Fibroblast of lung (primary cell): Measurements from ENCODE around the gene CLCN7. TPM values are rescaled to one million over a fixed set of nuclear protein-coding genes. Genes with fewer than 3 reads are reported as not detected.

ENCODE experiments used
- DNase-seq, 2 donors: peaks; one replicate each; pipeline versions ENCODE4 v3.0.0 to v3.0.0-alpha.2; 2010; ENCODE audit warnings: low read depth in 2 of 2
- H2AFZ ChIP-seq: 2 replicates; pipeline ENCODE4 v1.5.1; 2012; ENCODE audit warnings: low read length, control low read depth, inconsistent platforms
- H3K27ac ChIP-seq: 2 replicates; pipeline ENCODE4 v1.5.1; 2011; ENCODE audit warnings: low read length, control low read depth; ENCODE audit not compliant: insufficient read depth
- H3K27me3 ChIP-seq: 2 replicates; pipeline ENCODE4 v1.5.1; 2011; ENCODE audit warnings: mild to moderate bottlenecking, low read length; ENCODE audit not compliant: control insufficient read depth, insufficient read depth
- H3K36me3 ChIP-seq: 2 replicates; pipeline ENCODE4 v1.5.1; 2011; ENCODE audit warnings: low read length; ENCODE audit not compliant: control insufficient read depth, insufficient read depth
- H3K4me1 ChIP-seq: 2 replicates; pipeline ENCODE4 v1.5.1; 2011; ENCODE audit warnings: low read length; ENCODE audit not compliant: control insufficient read depth, insufficient read depth; ENCODE audit errors: extremely low read depth
- H3K4me2 ChIP-seq: 2 replicates; pipeline ENCODE4 v1.5.1; 2011; ENCODE audit warnings: low read length, control low read depth; ENCODE audit not compliant: insufficient read depth; ENCODE audit errors: extremely low read depth
- H3K4me3 ChIP-seq, 4 experiments: fragments of 200-600 bp in 1 of 4; sonication (generic) in 1 of 4; replicated peaks in 1 of 4; 2 replicates each; pipeline ENCODE4 v1.5.1; 2011 to 2016; ENCODE audit warnings: low read length in 4 of 4, low read depth in 3 of 4, mild to moderate bottlenecking in 3 of 4, control low read depth in 2 of 4, inconsistent platforms in 1 of 4, mixed read lengths in 1 of 4; ENCODE audit not compliant: insufficient read depth in 1 of 4; ENCODE audit errors: control extremely low read depth in 1 of 4
- H3K79me2 ChIP-seq: 2 replicates; pipeline ENCODE4 v1.5.1; 2012; ENCODE audit warnings: mild to moderate bottlenecking, low read length, inconsistent platforms; ENCODE audit not compliant: control insufficient read depth, insufficient read depth
- H3K9ac ChIP-seq: 2 replicates; pipeline ENCODE4 v1.5.1; 2011; ENCODE audit warnings: mild to moderate bottlenecking, low read length, control low read depth; ENCODE audit not compliant: insufficient read depth
- H3K9me3 ChIP-seq: 2 replicates; pipeline ENCODE4 v1.5.1; 2012; ENCODE audit warnings: low read depth, low read length; ENCODE audit not compliant: control insufficient read depth, insufficient read depth
- H4K20me1 ChIP-seq: 2 replicates; pipeline ENCODE4 v1.5.1; 2011; ENCODE audit warnings: low read length; ENCODE audit not compliant: control insufficient read depth, insufficient read depth; ENCODE audit errors: extremely low read depth
- CTCF ChIP-seq, 2 donors: IDR thresholded peaks in 1 of 2; conservative IDR thresholded peaks in 1 of 2; 1 replicate in 1 of 2; 2 replicates in 1 of 2; pipeline ENCODE4 v1.5.1; 2011 to 2012; ENCODE audit warnings: low read length in 2 of 2, control low read depth in 1 of 2, inconsistent platforms in 1 of 2, low read depth in 1 of 2, mild to moderate bottlenecking in 1 of 2
- EZH2 ChIP-seq: IDR thresholded peaks from 2 replicates; pipeline ENCODE4 v1.5.1; 2012; ENCODE audit warnings: low read length, control low read depth, mild to moderate bottlenecking; ENCODE audit errors: missing control alignments
- polyA plus RNA-seq, 2 donors: library from polyadenylated mRNA; depleted of rRNA in 1 of 2; stranded (reverse) in 1 of 2; unstranded in 1 of 2; fragments of >200 nt; gene quantifications; 2 replicates each; pipeline ENCODE4 v1.2.1, GENCODE V29; 2011 to 2012; ENCODE audit warnings: missing spikeins in 1 of 2
- total RNA-seq: library from RNA; depleted of rRNA; stranded (reverse); fragments of >200 nt; gene quantifications from 2 replicates; pipeline ENCODE4 v1.2.1, GENCODE V29; 2014

CLCN7 gene
- total and polyA plus RNA-seq, 2 donors (not counting 1 experiment from before 2014, with no cell fraction given): 25.0 to 83.4 TPM

DNA sequence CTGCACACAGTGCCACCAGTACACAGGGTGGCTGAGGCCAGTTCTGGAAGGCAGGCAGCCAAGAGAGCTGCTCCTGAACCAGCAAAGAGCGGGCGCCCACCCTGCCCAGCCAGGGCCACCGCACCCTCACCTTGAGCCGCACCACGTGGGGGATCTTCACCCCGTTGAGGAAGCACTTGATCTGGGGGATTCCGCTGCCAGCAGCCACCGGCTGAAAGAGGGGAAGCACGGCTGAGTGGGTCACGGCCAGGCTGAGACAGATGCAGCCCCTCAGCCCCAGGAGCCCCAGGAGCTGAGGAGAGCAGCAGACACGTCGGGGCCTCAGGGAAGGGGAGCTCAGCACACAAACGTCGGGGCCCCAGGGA, 15.9 kb downstream of the CLCN7 start:
- Histone ChIP-seq H3K79me2 (no peaks in the 10 kb centered on the region), H2AFZ (no peak overlapping the region), H4K20me1 (no peaks in the 10 kb centered on the region), H3K4me3 (no peak overlapping the region), H3K9ac (no peak overlapping the region), H3K4me1 (no peaks in the 10 kb centered on the region), H3K36me3 (peaks cover 15% of the 10 kb centered on the region), H3K27me3 (no peaks in the 10 kb centered on the region), H3K27ac (no peak overlapping the region), H3K9me3 (no peaks in the 10 kb centered on the region), H3K4me2 (no peak overlapping the region)
- no peak for DNase-seq
- TF ChIP-seq EZH2 (no peak), CTCF (conservative IDR thresholded peaks at IDR 0.05 in 1 of 2, IDR thresholded peaks at IDR 0.05 in 1 of 2; ENCODE audit: low read depth in 1 of 2, low read length in 2 of 2) (no peak)

GRCh38 chr16:1458336-1458976, 16.4 kb downstream of the CLCN7 start:
- Histone ChIP-seq H3K9ac (no peak overlapping the region), H3K4me1 (no peaks in the 10 kb centered on the region), H4K20me1 (no peaks in the 10 kb centered on the region), H3K79me2 (no peaks in the 10 kb centered on the region), H3K4me2 (no peak overlapping the region), H2AFZ (no peak overlapping the region), H3K27ac (no peak overlapping the region), H3K9me3 (no peaks in the 10 kb centered on the region), H3K27me3 (no peaks in the 10 kb centered on the region), H3K36me3 (peaks cover 15% of the 10 kb centered on the region), H3K4me3 (no peak overlapping the region)
- no peak for TF ChIP-seq CTCF (conservative IDR thresholded peaks at IDR 0.05 in 1 of 2, IDR thresholded peaks at IDR 0.05 in 1 of 2; ENCODE audit: low read depth in 1 of 2, low read length in 2 of 2)
- no peak for TF ChIP-seq EZH2
- DNase-seq: peak in 1 of 2 donors; percentile 5

GRCh38 chr16:1457489-1458245, 17.2 kb downstream of the CLCN7 start:
- no peak overlapping the region for H3K4me3 ChIP-seq
- H3K27ac ChIP-seq: no peak overlapping the region
- H4K20me1 ChIP-seq: no peaks in the 10 kb centered on the region
- H3K9me3 ChIP-seq: no peaks in the 10 kb centered on the region
- H2AFZ ChIP-seq: no peak overlapping the region
- no peak overlapping the region for H3K9ac ChIP-seq
- H3K79me2 ChIP-seq: no peaks in the 10 kb centered on the region
- H3K4me1 ChIP-seq: no peaks in the 10 kb centered on the region
- TF ChIP-seq CTCF (conservative IDR thresholded peaks at IDR 0.05 in 1 of 2, IDR thresholded peaks at IDR 0.05 in 1 of 2; ENCODE audit: low read depth in 1 of 2, low read length in 2 of 2): no peak
- no peak for TF ChIP-seq EZH2
- peaks cover 15% of the 10 kb centered on the region for H3K36me3 ChIP-seq
- H3K4me2 ChIP-seq: no peak overlapping the region
- no peaks in the 10 kb centered on the region for H3K27me3 ChIP-seq
- no peak for DNase-seq
